Body of pancreas (tissue), 4 donors: ENCODE results near the gene PLEKHF1.

Experiments
- CTCF ChIP-seq, 7 experiments: fragments of 450-650 bp in 4 of 7; fragments of 200-600 bp in 3 of 7; sonication (generic) in 3 of 7; IDR thresholded peaks; one replicate each; pipeline ENCODE4 v1.5.1; 2016 to 2019; ENCODE audit warnings: antibody characterized with exemption in 7 of 7
- POLR2A ChIP-seq, 3 donors: fragments of 450-650 bp; IDR thresholded peaks; one replicate each; pipeline ENCODE4 v1.6.1; 2016; ENCODE audit warnings: antibody characterized with exemption in 3 of 3, mild to moderate bottlenecking in 2 of 3

- TF ChIP-seq CTCF (IDR thresholded peaks at IDR 0.05) (no peak), POLR2A (IDR thresholded peaks at IDR 0.05) (no peak)
These were observed 22.9 kb downstream of the PLEKHF1 start for GRCh38 chr19:29687897-29688728.
